IMR-90 (cell line): ENCODE measurements around the gene ETFA. TPM values are rescaled to one million over a fixed set of nuclear protein-coding genes. Genes with fewer than 3 reads are reported as not detected.

ENCODE experiments used
- ATAC-seq: fragments of 200-7000 bp; cut with Tn5 transposase; 2 replicates; pipeline ENCODE4 v1.9.1; 2020; ENCODE audit warnings: low read depth, mild to moderate bottlenecking, moderate library complexity
- BruUV-seq: library from RNA; stranded (reverse); fragments of 400-500 nt; replicated peaks from 2 replicates; lab custom pipeline; 2021; lab: Mats Ljungman, UMichigan
- CTCF ChIA-PET: fragments of 300-600 bp; formaldehyde crosslinking; extraction: SDS; loops from one replicate; lab custom pipeline; 2021; ENCODE audit warnings: antibody characterized with exemption; lab: Yijun Ruan, JAX
- POLR2A ChIA-PET: fragments of 300-600 bp; sonication (Branson Sonifier 250); formaldehyde crosslinking; loops from one replicate; lab custom pipeline; 2022; ENCODE audit warnings: antibody characterized with exemption; ENCODE audit not compliant: unreplicated experiment; lab: Charles Lee
- DNase-seq: peaks from one replicate; pipeline ENCODE4 v3.0.0; 2013
- H2AFZ ChIP-seq: replicated peaks from 2 replicates; pipeline ENCODE3; 2013; ENCODE audit warnings: low read length, mild to moderate bottlenecking; ENCODE audit not compliant: poor library complexity
- H2AK5ac ChIP-seq: 2 replicates; pipeline ENCODE4 v1.6.1; 2013; ENCODE audit warnings: low read depth, low read length, inconsistent platforms
- H2AK9ac ChIP-seq: replicated peaks from 2 replicates; pipeline ENCODE3; 2013; ENCODE audit warnings: mild to moderate bottlenecking, low read depth, low read length, moderate library complexity; ENCODE audit not compliant: poor library complexity
- H2BK120ac ChIP-seq: 2 replicates; pipeline ENCODE4 v1.6.1; 2013; ENCODE audit warnings: low read depth, low read length, inconsistent platforms
- H2BK15ac ChIP-seq: 3 replicates; pipeline ENCODE4 v1.6.1; 2013; ENCODE audit warnings: low read depth, low read length, inconsistent platforms
- H2BK20ac ChIP-seq: 2 replicates; pipeline ENCODE4 v1.6.1; 2013; ENCODE audit warnings: low read depth, mild to moderate bottlenecking, inconsistent platforms, low read length, moderate library complexity
- H2BK5ac ChIP-seq: 2 replicates; pipeline ENCODE4 v1.6.1; 2013; ENCODE audit warnings: mild to moderate bottlenecking, low read depth, low read length, inconsistent platforms; ENCODE audit not compliant: poor library complexity, severe bottlenecking
- H3K14ac ChIP-seq: replicated peaks from 2 replicates; pipeline ENCODE4 v1.6.1; 2013; ENCODE audit warnings: low read depth, low read length, inconsistent platforms
- H3K18ac ChIP-seq: 2 replicates; pipeline ENCODE4 v1.6.1; 2013; ENCODE audit warnings: low read depth, low read length, control low read depth
- H3K23ac ChIP-seq: 2 replicates; pipeline ENCODE4 v1.6.1; 2013; ENCODE audit warnings: low read depth, low read length, inconsistent platforms
- H3K27ac ChIP-seq: 2 replicates; pipeline ENCODE4 v1.5.1; 2013; ENCODE audit warnings: mild to moderate bottlenecking, control low read depth, low read length; ENCODE audit not compliant: insufficient read depth
- H3K27me3 ChIP-seq: 2 replicates; pipeline ENCODE4 v1.6.1; 2013; ENCODE audit warnings: low read length; ENCODE audit not compliant: control insufficient read depth, insufficient read depth
- H3K36me3 ChIP-seq: 2 replicates; pipeline ENCODE4 v1.6.1; 2013; ENCODE audit warnings: low read length, mixed read lengths; ENCODE audit not compliant: control insufficient read depth, insufficient read depth
- H3K4ac ChIP-seq: 2 replicates; pipeline ENCODE4 v1.6.1; 2013; ENCODE audit warnings: low read depth, low read length, inconsistent platforms
- H3K4me1 ChIP-seq: 2 replicates; pipeline ENCODE4 v1.6.1; 2013; ENCODE audit warnings: low read length, mixed read lengths; ENCODE audit not compliant: control insufficient read depth, insufficient read depth
- H3K4me2 ChIP-seq: 2 replicates; pipeline ENCODE4 v1.6.1; 2013; ENCODE audit warnings: low read depth, mild to moderate bottlenecking, control low read depth, low read length, moderate library complexity
- H3K4me3 ChIP-seq: 2 replicates; pipeline ENCODE4 v1.5.1; 2013; ENCODE audit warnings: low read depth, mild to moderate bottlenecking, control low read depth, low read length, moderate library complexity; ENCODE audit not compliant: insufficient read depth
- H3K56ac ChIP-seq: 2 replicates; pipeline ENCODE4 v1.6.1; 2013; ENCODE audit warnings: low read length, inconsistent platforms; ENCODE audit not compliant: insufficient read depth; ENCODE audit errors: extremely low read depth
- H3K79me1 ChIP-seq, 2 experiments: 2 replicates each; pipeline ENCODE4 v1.6.1; 2013; ENCODE audit warnings: low read length in 2 of 2, inconsistent platforms in 1 of 2, low read depth in 1 of 2
- H3K9ac ChIP-seq: 2 replicates; pipeline ENCODE4 v1.6.1; 2013; ENCODE audit warnings: low read depth, low read length, control low read depth
- H3K9me1 ChIP-seq: 2 replicates; pipeline ENCODE4 v1.6.1; 2013; ENCODE audit warnings: low read length, inconsistent platforms; ENCODE audit not compliant: insufficient read depth
- H3K9me3 ChIP-seq: 2 replicates; pipeline ENCODE4 v1.6.1; 2013; ENCODE audit warnings: low read length; ENCODE audit not compliant: control insufficient read depth, insufficient read depth
- H4K20me1 ChIP-seq: 2 replicates; pipeline ENCODE4 v1.6.1; 2013; ENCODE audit warnings: low read length, inconsistent platforms; ENCODE audit not compliant: insufficient read depth
- H4K5ac ChIP-seq: 2 replicates; pipeline ENCODE4 v1.6.1; 2013; ENCODE audit warnings: mild to moderate bottlenecking, low read depth, low read length, control low read depth
- H4K8ac ChIP-seq, 2 experiments: 2 replicates each; pipeline ENCODE4 v1.6.1; 2013; ENCODE audit warnings: low read depth in 2 of 2, low read length in 2 of 2, control low read depth in 1 of 2, inconsistent platforms in 1 of 2
- H4K91ac ChIP-seq: 2 replicates; pipeline ENCODE4 v1.6.1; 2013; ENCODE audit warnings: low read depth, low read length, inconsistent platforms; ENCODE audit not compliant: insufficient read depth
- BHLHE40 ChIP-seq: fragments of 150-350 bp; IDR thresholded peaks from 2 replicates; pipeline ENCODE4 v1.6.1; 2016; ENCODE audit warnings: mild to moderate bottlenecking, low read depth, low read length
- CEBPB ChIP-seq: IDR thresholded peaks from 2 replicates; pipeline ENCODE4 v1.6.1; 2012; ENCODE audit warnings: low read depth, low read length, improper control_type of control experiment
- CHD1 ChIP-seq: IDR thresholded peaks from 2 replicates; pipeline ENCODE4 v1.6.1; 2012; ENCODE audit warnings: low read depth, low read length, improper control_type of control experiment
- ELK1 ChIP-seq: fragments of 150-350 bp; IDR thresholded peaks from 2 replicates; pipeline ENCODE4 v1.6.1; 2016; ENCODE audit warnings: low read depth, mild to moderate bottlenecking, low read length, moderate library complexity, borderline replicate concordance
- FOS ChIP-seq: fragments of 150-350 bp; IDR thresholded peaks from 2 replicates; pipeline ENCODE4 v1.6.1; 2016; ENCODE audit warnings: low read depth, low read length
- MAFK ChIP-seq: IDR thresholded peaks from 2 replicates; pipeline ENCODE4 v1.6.1; 2012; ENCODE audit warnings: low read depth, low read length, improper control_type of control experiment
- MAZ ChIP-seq: IDR thresholded peaks from 2 replicates; pipeline ENCODE4 v1.6.1; 2012; ENCODE audit warnings: low read depth, mild to moderate bottlenecking, low read length, improper control_type of control experiment, moderate library complexity, borderline replicate concordance
- NFE2L2 ChIP-seq: fragments of 150-350 bp; IDR thresholded peaks from 2 replicates; pipeline ENCODE4 v1.6.1; 2016; ENCODE audit warnings: low read depth, mild to moderate bottlenecking, low read length
- POLR2A ChIP-seq: IDR thresholded peaks from 2 replicates; pipeline ENCODE4 v1.6.1; 2012; ENCODE audit warnings: mild to moderate bottlenecking, low read depth, low read length
- RCOR1 ChIP-seq: IDR thresholded peaks from 2 replicates; pipeline ENCODE4 v1.6.1; 2012; ENCODE audit warnings: mild to moderate bottlenecking, low read length, improper control_type of control experiment; ENCODE audit not compliant: insufficient replicate concordance
- RFX5 ChIP-seq: IDR thresholded peaks from 2 replicates; pipeline ENCODE4 v1.8.0; 2012; ENCODE audit warnings: low read depth, mild to moderate bottlenecking, low read length, moderate library complexity
- USF2 ChIP-seq: fragments of 150-350 bp; IDR thresholded peaks from 2 replicates; pipeline ENCODE4 v1.6.1; 2017; ENCODE audit warnings: mild to moderate bottlenecking, antibody characterized with exemption, low read length, low read depth
- WGBS, 2 experiments: methylation state at CpG; one replicate each; pipeline versions ENCODE4 v1.1.5 to v1.1.7; 2013; ENCODE audit warnings: missing lambda C conversion rate in 2 of 2; ENCODE audit not compliant: insufficient read length in 1 of 2; ENCODE audit errors: extremely low coverage in 2 of 2; 5-methylcytosine and 5-hydroxymethylcytosine counted together
- dilution Hi-C: fragments of 300-500 bp; cut with HindIII; formaldehyde crosslinking; loops from one replicate; pipeline ENCODE4 v1.14.3; 2018; ENCODE audit warnings: low sequenced_read_pairs; ENCODE audit not compliant: unreplicated experiment
- in situ Hi-C: fragments of 300-500 bp; cut with MboI; formaldehyde crosslinking; loops from 3 replicates; pipeline ENCODE4 v1.14.3; 2019; ENCODE audit warnings: low sequenced_read_pairs, inconsistent platforms, mixed read lengths
- intact Hi-C: fragments of 100-400 bp; cut with micrococcal nuclease; formaldehyde crosslinking; loops from 2 replicates; pipeline ENCODE4 v1.10.0; 2022
- polyA plus RNA-seq, 3 experiments: library from polyadenylated mRNA; depleted of rRNA; stranded (reverse); fragments of >200 nt; gene quantifications; 2 replicates each; pipeline ENCODE4 v1.2.3, GENCODE V29; 2012; ENCODE audit warnings: low replicate concordance in 1 of 3
- total RNA-seq: library from RNA; depleted of rRNA; stranded (reverse); fragments of >200 nt; gene quantifications from 2 replicates; pipeline ENCODE4 v1.2.3, GENCODE V29; 2012

The ETFA gene
- total and polyA plus RNA-seq, 2 of the 4 experiments (the other 2 are of a cell fraction): 115 to 172 TPM

GRCh38 chr15:76204109-76204845 is 107.0 kb downstream of the ETFA start (continued):
- TF ChIP-seq ELK1: no peak

- BruUV-seq: no TSS peak
- POLR2A ChIA-PET: no interaction called here
- TF ChIP-seq CHD1: no peak
- no peak for TF ChIP-seq CEBPB
- no peak for TF ChIP-seq ELK1
- no peak for TF ChIP-seq NFE2L2
- TF ChIP-seq POLR2A: no peak
- no peak for TF ChIP-seq USF2
- TF ChIP-seq RFX5: no peak
- no peak for TF ChIP-seq MAFK
- no peak for TF ChIP-seq FOS
- TF ChIP-seq RCOR1: no peak
- TF ChIP-seq BHLHE40: no peak
- TF ChIP-seq MAZ: no peak
These were observed 107.7 kb downstream of the ETFA start for GRCh38 chr15:76203346-76204108.

More at GRCh38 chr15:76203346-76204108, 107.7 kb downstream of the ETFA start:
- intact Hi-C loops (no loop called here), in situ Hi-C loops (no loop called here), dilution Hi-C loops (no loop called here)
- Histone ChIP-seq H2BK15ac (no peak overlapping the region), H2AK9ac (peak overlapping the region; percentile 3), H2BK20ac (no peak overlapping the region), H4K8ac (no peak overlapping the region), H2BK120ac (no peak overlapping the region), H3K9ac (no peak overlapping the region), H3K23ac (no peak overlapping the region), H3K4me2 (no peak overlapping the region), H4K5ac (no peak overlapping the region), H3K27me3 (no peaks in the 10 kb centered on the region), H2AFZ (no peak overlapping the region), H3K18ac (no peak overlapping the region), H3K4me3 (no peak overlapping the region), H3K9me1 (peaks cover 11% of the 10 kb centered on the region), H3K4me1 (peaks cover 7% of the 10 kb centered on the region), H3K56ac (no peak overlapping the region), H3K79me1 (0 out of 4 replicates have a peak, but pooled peaks cover 0 to 3% of the 10 kb centered on the region in 2 experiments), H4K91ac (no peak overlapping the region), H3K27ac (no peak overlapping the region), H3K14ac (no peak overlapping the region), H3K36me3 (peaks cover 2% of the 10 kb centered on the region; the same call in 1 of the 2 replicates), H3K9me3 (no peaks in the 10 kb centered on the region), H2BK5ac (no peak overlapping the region), H3K4ac (no peak overlapping the region), H4K20me1 (no peaks in the 10 kb centered on the region; the same call in none of the 2 replicates), H2AK5ac (no peak overlapping the region)
- CTCF ChIA-PET: no interaction called here
- 90% methylated on average over 8 of the region's 23 CpGs; no CpG with 5 or more reads in 1 of the 2 experiments for WGBS, 2 experiments
- DNase-seq (no peak), ATAC-seq (no peak)
